ENCODE data around the gene CPEB4.

DNA sequence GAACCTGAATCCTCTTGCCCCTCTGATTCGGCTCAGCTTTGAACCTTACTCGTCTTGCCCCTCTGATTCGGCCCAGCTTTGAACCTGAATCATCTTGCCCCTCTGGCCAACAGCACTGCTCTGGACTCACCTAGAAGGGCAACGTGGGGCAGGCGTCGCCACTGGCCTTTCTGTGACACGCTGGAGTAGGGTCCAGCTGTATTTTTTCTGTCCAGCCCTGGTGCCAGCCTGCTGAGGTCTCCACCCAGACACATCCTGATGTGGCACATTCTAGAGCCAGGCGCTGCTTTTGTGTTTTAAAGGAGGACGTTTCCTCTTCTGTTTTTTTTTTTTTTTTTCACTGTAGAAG is 15.2 kb upstream of the CPEB4 start:
- TF ChIP-seq, protein P1, sequence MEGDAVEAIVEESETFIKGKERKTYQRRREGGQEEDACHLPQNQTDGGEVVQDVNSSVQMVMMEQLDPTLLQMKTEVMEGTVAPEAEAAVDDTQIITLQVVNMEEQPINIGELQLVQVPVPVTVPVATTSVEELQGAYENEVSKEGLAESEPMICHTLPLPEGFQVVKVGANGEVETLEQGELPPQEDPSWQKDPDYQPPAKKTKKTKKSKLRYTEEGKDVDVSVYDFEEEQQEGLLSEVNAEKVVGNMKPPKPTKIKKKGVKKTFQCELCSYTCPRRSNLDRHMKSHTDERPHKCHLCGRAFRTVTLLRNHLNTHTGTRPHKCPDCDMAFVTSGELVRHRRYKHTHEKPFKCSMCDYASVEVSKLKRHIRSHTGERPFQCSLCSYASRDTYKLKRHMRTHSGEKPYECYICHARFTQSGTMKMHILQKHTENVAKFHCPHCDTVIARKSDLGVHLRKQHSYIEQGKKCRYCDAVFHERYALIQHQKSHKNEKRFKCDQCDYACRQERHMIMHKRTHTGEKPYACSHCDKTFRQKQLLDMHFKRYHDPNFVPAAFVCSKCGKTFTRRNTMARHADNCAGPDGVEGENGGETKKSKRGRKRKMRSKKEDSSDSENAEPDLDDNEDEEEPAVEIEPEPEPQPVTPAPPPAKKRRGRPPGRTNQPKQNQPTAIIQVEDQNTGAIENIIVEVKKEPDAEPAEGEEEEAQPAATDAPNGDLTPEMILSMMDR (IDR thresholded peaks at IDR 0.05): no peak
- TF ChIP-seq POLR2A (IDR thresholded peaks at IDR 0.05): no peak

Data from adrenal gland (tissue), 5 donors.